NK-92 (cell line): ENCODE results near the gene POTEC.
"Not testable (repeated sequence)": the region's sequence is repeated elsewhere in the genome, so short reads cannot be mapped to it uniquely, and the experiment has no call there.

Source experiments
- DNase-seq: peaks from one replicate; lab custom pipeline; 2025; ENCODE audit not compliant: unreplicated experiment; lab: John Stamatoyannopoulos, UW

The POTEC gene

GRCh38 chr18:14543446-14543964, at the start of gene POTEC:
POTEC (minus strand) TSS chr18:14543600; CDS start chr18:14543146, 454 bp downstream.
- DNase-seq, result not testable (repeated sequence)

- DNase-seq, result no peak
Measured at GRCh38 chr18:14577971-14578370, 34.6 kb upstream of the POTEC start.

GRCh38 chr18:14559502-14559901, 16.1 kb upstream of the POTEC start:
- DNase-seq, result not testable (repeated sequence)

- DNase-seq, result not testable (repeated sequence)
Measured at GRCh38 chr18:14531659-14532058, 11.7 kb downstream of the POTEC start.

DNA sequence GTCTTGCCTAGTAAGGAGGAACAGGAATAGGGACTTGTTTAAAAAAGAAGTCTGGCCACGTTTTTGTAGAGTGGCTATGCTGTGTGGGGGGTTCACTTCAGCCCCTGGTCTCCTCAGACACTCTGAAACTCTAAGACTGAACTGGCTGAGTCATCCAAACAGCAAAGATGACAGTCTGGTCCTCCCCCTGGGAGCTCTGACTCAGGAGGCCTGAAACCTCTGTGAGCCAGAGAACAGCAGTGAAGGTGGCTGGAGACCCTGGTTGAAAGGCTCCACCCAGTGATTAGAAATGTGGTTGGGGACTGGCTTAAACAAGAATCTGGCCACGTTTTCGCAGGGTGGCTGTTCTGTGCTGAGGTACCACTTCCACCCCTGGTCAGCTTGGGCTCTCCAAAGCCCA, 32.7 kb downstream of the POTEC start:
- DNase-seq, result not testable (repeated sequence)

DNA sequence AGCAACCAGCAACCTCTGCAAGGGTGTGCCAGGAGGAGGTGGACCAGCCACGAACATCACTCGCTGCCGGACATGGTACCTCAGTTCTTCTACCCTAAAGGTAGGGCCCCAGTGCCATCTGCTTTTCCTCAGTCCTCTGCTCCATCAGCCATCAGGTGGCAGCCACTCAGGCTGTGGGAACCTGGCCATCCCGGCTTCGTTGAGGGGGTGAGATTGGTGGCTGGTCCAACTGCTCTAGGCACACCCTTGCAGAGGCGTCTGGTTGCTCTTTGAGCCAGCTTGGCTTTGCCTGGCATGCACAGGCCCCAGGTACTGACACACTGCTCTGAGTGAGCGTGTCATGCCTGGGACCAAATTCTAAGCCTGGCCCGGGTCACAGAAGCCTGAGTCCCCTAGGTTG, 39.7 kb downstream of the POTEC start:
- DNase-seq, result not testable (repeated sequence)

DNA sequence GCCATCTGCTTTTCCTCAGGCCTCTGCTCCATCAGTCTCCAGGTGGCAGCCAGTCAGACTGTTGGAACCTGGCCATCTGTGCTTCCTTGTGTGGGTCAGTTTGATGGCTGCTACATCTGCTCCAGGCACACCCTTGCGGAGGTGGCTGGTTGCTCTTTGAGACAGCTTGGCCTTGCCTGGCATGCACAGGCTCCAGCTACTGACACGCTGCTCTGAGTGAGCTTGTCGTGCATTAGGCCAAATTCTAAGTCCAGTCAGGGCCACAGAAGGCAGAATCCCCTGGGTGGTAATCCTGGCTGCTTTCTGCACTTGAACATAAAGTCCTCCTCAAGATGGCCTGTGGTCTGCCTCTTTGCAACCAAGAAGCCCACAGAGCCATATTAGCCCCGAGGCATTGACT, 41.5 kb downstream of the POTEC start:
- not testable (repeated sequence) for DNase-seq

- DNase-seq, result not testable (repeated sequence)
Measured at GRCh38 chr18:14489256-14490014, 54.0 kb downstream of the POTEC start.

GRCh38 chr18:14488789-14489188, 54.6 kb downstream of the POTEC start:
- not testable (repeated sequence) for DNase-seq

DNA sequence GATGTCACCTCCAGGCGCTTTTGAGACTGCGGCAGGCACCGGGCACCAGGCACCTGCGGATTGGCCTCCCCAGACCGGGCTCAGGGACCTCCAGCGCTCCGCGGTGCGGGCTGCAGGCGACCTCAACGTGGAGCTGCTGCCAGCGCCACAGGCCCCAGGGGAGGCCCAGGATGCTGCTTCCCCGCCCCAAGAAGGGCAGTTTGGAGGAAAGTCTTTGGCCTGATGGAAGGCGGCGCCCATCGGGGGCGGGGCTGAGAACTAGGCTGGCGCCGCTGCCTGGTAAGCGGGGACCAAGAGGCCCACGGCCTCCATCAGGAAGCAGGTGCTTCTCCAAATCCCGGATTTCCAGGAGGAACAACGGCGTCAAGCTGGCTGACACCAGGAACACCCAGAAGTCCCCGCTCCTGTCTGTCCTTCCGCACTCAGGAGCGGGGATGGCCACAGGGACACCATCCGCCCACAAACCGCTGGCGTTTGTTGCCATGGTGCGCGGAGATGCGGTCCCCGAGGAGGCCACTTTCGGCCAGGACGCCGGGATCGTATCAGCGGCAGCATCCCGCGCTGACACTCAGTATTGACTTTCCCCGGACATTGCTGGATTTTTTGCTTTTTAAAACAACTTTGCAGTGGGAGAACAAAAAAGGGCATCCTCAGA, 56.3 kb downstream of the POTEC start:
- DNase-seq, result not testable (repeated sequence)

DNA sequence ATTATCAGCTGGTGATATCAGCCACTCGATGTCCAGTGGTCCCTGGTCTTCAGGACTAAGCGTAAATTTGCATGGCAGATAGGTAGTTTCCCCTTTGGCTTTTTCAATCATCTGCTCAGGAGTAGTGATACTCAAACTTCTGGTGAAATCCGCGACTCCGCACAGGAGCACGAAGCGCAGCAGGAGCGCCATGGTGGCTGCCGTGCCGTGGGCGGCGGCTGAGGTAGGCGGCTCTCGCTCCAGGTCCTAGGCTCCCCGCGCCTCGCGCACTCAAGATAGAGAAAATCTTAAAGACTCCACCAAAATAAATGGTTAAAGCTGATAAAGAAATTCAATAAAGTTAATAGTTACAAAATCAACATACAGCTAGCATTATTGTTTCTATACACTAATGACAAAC, 64.3 kb downstream of the POTEC start:
- not testable (repeated sequence) for DNase-seq

GRCh38 chr18:14475520-14475919, 67.9 kb downstream of the POTEC start:
- DNase-seq, result not testable (repeated sequence)

- DNase-seq, result not testable (repeated sequence)
Measured at GRCh38 chr18:14474752-14475151, 68.6 kb downstream of the POTEC start.

GRCh38 chr18:14474007-14474720, 69.2 kb downstream of the POTEC start:
- DNase-seq, result not testable (repeated sequence)

- DNase-seq, result not testable (repeated sequence)
Measured at GRCh38 chr18:14473250-14474006, 70.0 kb downstream of the POTEC start.

DNA sequence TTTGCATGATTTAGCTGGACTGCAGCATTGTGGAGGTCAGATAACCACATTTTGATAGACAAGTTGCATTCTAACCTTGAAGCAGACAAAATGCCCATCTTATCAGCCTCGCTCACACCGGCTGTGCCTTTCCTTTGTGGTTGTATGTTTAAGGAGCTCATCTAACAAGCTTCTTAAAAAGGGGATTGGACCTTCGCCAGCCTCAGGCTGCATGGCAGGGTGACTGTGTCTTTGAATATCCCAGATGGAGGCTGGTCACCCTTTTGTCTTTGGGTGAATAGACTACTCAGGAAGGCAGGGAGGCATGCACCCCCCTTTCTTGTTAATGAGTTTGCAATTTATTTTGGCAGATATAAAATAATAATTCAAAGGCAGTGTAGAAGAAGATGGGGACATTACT, 72.1 kb downstream of the POTEC start:
- DNase-seq, result not testable (repeated sequence)

GRCh38 chr18:14470446-14470845, 73.0 kb downstream of the POTEC start:
- DNase-seq, result not testable (repeated sequence)

DNA sequence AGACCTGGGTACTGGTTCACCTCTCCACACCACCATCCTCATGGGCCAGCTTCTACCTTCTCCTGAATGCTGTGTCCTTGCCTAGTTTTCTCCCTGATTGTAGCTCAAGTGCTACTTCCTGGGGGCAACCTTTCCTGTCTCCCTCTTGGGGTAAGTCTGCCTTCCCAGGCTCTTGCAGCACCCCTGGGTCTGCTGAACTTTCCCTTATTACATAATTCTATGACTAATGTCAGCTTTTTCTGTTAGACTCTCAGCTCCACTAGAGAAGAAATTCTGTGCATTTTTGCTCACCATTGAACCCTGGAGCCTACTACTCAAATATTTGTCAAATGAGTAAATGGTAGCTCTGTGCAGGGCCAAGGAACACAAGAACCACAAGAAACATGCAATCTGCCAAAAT, 73.4 kb downstream of the POTEC start:
- not testable (repeated sequence) for DNase-seq

DNA sequence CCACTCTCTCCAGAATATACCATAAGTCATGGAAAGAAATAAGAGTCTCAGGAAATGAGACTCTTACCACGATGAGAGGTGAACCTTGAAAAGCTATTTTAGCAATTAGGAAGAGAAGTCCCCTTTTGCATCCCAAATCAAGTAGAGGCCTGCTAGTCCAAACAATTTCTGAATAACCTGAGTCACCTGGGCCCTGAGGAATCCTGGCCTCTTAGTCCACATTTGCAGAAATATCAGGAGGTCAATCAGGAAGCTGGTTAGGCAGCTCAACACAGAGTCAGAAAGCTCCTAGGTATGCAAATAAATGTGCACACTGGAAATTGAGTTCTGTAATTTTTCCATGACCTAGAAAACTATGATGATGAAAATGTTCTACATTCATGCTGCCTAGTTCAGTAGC, 77.4 kb downstream of the POTEC start:
- DNase-seq, result not testable (repeated sequence)
